HG03378 (cell line): ENCODE measurements around the gene SREK1.
"Not testable (repeated sequence)": the region's sequence is repeated elsewhere in the genome, so short reads cannot be mapped to it uniquely, and the experiment has no call there.

ENCODE experiments used
- ATAC-seq: cut with Tn5 transposase; IDR thresholded peaks from one replicate; pipeline ENCODE4 v1.9.1; 2021; ENCODE audit warnings: mild to moderate bottlenecking, moderate library complexity; ENCODE audit not compliant: unreplicated experiment

SREK1 gene

GRCh38 chr5:66209794-66210193 is 65.7 kb downstream of the SREK1 start:
- ATAC-seq, result no peak

- ATAC-seq, result no peak
These were observed 69.4 kb downstream of the SREK1 start for GRCh38 chr5:66213533-66213932.

- ATAC-seq, result no peak
These were observed 78.4 kb downstream of the SREK1 start for GRCh38 chr5:66222455-66222854.

DNA sequence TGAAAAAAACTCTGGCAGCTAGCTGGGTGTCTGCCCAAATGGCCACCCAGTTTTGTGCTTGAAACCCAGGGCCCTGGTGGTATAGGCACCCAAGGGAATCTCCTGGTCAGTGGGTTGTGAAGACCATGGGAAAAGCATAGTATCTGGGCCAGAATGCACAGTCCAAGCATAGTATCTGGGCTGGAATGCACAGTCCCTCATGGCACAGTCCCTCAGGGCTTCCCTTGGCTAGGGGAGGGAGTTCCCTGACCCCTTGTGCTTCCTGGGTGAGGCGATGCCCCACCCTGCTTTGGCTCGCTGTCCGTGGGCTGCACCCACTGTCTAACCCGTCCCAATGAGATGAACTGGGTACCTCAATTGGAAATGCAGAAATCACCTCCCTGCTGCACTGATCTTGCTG is 78.8 kb downstream of the SREK1 start:
- ATAC-seq, result not testable (repeated sequence)

- no peak for ATAC-seq
These were observed 79.5 kb downstream of the SREK1 start for GRCh38 chr5:66223637-66224036.

DNA sequence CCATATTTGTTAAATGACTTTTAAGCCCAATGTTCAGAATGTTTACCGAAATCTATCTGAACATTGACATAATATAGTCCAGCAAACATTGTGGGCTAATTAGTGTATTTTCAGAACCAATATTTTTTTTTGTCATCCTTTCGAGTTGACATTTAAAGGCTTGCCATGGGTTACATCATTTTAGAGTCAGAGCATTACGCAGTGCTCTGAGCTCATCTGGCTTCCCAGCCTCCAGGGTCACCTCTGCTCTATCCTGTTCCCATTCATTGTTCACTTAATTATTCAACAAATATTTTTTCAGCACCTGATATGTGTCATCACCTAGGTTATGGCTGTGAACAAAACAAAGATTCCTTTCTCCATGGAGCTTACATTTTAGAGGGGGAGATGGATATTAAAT is 80.2 kb downstream of the SREK1 start:
- no peak for ATAC-seq

DNA sequence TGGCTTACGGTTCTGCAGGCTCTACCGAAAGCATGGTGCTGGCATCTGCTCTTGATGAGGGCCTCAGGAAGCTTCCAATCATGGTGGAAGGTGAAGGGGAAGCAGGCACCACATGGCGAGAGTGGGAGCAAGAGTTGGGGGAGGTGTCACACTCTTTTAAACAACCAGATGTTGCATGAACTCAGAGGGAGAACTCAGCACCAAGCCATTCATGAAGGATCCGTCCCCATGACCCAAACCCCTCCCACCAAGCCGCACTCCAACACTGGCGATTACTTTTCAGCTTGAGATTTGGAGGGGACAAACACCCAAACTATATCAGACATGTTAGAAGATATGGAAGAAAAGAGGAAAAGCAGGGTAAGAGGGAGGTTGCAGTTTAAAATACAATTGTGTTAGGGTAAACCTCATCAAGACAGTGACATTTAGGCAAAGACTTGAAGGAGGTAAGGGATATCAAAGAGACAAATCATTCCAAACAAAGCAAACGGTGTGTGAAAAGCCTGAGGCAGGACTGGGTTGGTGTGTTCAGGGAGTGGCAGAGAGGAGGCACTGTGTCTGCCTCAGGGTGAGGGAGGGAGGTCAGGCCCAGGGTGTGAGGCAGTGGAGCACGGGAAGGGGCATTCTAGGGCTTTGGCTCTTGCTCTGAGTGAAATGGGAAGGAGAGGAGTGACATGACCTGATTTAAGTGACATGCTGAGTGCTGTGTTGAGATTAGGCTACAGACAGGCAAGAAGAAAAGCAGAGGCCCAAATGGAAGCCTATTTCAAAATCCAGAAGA is 80.9 kb downstream of the SREK1 start:
- ATAC-seq, result no peak

DNA sequence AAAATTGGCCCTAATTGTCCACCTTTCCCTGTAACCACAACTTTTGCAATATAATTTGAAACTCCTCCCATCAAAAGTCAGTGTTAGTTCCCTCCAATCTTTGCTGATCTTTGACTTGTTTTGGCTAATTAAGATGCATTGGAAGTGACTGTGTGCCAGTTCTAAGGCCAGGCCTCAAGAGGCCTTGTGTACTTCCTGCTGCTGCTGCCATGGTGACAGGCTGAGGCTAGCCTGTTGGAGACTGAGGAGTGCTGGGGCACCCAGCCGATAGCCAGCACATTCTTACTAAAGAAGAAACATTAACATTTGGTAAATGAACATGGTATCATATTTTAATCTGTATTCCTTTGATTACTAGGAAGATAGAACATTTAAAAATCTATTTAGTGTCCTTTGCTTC is 86.5 kb downstream of the SREK1 start:
- ATAC-seq, result no peak

GRCh38 chr5:66231508-66231907 is 87.4 kb downstream of the SREK1 start:
- ATAC-seq, result no peak

- ATAC-seq, result no peak
These were observed 88.2 kb downstream of the SREK1 start for GRCh38 chr5:66232275-66232674.

DNA sequence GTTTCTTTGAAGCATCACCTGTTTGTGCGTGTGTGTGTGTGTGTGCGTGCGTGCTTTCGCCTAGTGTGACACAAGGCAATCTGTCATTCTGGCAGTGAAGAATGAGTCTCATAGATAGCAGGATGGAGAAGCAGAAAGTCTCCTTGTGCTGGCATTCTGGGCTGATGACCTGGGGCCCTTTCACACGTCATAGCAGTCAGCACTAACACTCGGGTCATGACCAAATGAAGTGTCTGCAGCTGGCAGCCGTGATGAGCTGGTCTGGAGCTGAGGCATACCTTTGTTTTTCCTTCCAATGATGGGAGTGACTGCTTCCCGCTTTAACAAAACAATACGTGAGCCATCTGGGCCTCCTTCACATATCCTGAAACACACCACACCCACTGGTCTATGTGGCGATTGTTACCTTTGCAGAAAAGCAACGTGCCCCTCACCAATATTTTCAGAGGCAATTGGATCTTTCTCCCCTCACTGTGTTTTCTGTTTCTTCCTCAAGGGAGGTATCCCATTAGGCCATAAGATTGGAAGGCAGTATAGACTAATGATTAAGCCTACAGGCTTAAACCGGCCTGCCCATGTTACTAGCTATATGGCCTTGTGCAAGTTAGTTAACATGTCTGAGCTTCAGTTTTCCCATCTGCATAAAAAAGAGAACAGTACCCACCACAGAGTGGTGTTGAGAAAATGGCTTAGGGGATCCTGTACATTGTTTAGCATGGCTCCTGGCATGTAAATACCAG is 88.8 kb downstream of the SREK1 start:
- ATAC-seq, result no peak
